Calu3 (cell line): ENCODE measurements around the gene MRPS24. TPM values are rescaled to one million over a fixed set of nuclear protein-coding genes. Genes with fewer than 3 reads are reported as not detected.
"Not testable (repeated sequence)": the region's sequence is repeated elsewhere in the genome, so short reads cannot be mapped to it uniquely, and the experiment has no call there.

Experiments used
- BruUV-seq: library from RNA; stranded (reverse); fragments of 400-500 nt; replicated peaks from 2 replicates; lab custom pipeline; 2021; lab: Mats Ljungman, UMichigan
- CTCF ChIA-PET: fragments of 300-600 bp; sonication (Branson Sonifier 250); formaldehyde crosslinking; loops from one replicate; lab custom pipeline; 2022; ENCODE audit warnings: antibody characterized with exemption; lab: Charles Lee
- DNase-seq: peaks from one replicate; pipeline ENCODE4 v3.0.0; 2022
- H3K27ac Mint-ChIP-seq: one replicate; pipeline ENCODE4 v1.8.0; 2022; ENCODE audit warnings: mixed read lengths; ENCODE audit not compliant: unreplicated experiment
- H3K27me3 Mint-ChIP-seq: one replicate; pipeline ENCODE4 v1.8.0; 2022; ENCODE audit warnings: mixed read lengths; ENCODE audit not compliant: unreplicated experiment
- H3K36me3 Mint-ChIP-seq: one replicate; pipeline ENCODE4 v1.8.0; 2022; ENCODE audit warnings: mild to moderate bottlenecking, moderate library complexity, mixed read lengths; ENCODE audit not compliant: insufficient read depth, unreplicated experiment
- H3K4me1 Mint-ChIP-seq: one replicate; pipeline ENCODE4 v1.8.0; 2022; ENCODE audit warnings: mild to moderate bottlenecking, low read depth, mixed read lengths; ENCODE audit not compliant: unreplicated experiment
- H3K4me3 Mint-ChIP-seq: one replicate; pipeline ENCODE4 v1.8.0; 2022; ENCODE audit warnings: mild to moderate bottlenecking, low read depth, moderate library complexity, mixed read lengths; ENCODE audit not compliant: unreplicated experiment
- H3K9me3 Mint-ChIP-seq: one replicate; pipeline ENCODE4 v1.8.0; 2022; ENCODE audit warnings: low read depth, mixed read lengths; ENCODE audit not compliant: unreplicated experiment
- intact Hi-C: fragments of 100-400 bp; cut with micrococcal nuclease; formaldehyde crosslinking; loops from one replicate; pipeline ENCODE4 v1.10.0; 2022; ENCODE audit not compliant: unreplicated experiment
- total RNA-seq: library from RNA; stranded (reverse); gene quantifications from 2 replicates; pipeline ENCODE4 v1.2.3, GENCODE V29; 2022
- TF ChIP-seq, protein P1 (sequence below): fragments of 200-600 bp; IDR thresholded peaks from one replicate; pipeline ENCODE4 v1.8.0; 2022; ENCODE audit warnings: antibody characterized with exemption; ENCODE audit not compliant: unreplicated experiment

MRPS24 gene
- total RNA-seq, 1 experiment from 2014 or later, result 182 TPM

GRCh38 chr7:43843296-43843695 is 26.0 kb downstream of the MRPS24 start:
- CTCF ChIA-PET, result interaction anchor here (1.8 kb wide), 1 partner anchor 261 kb away, joined by 6 read pairs; the partner anchor contains the start of gene STK17A
- BruUV-seq, result no TSS peak

GRCh38 chr7:43838201-43838658 is 31.1 kb downstream of the MRPS24 start:
- BruUV-seq, result no TSS peak
- CTCF ChIA-PET, result interaction anchor here (1.0 to 1.5 kb wide), 6 partner anchors 13 to 256 kb away, joined by 3 to 16 read pairs (median 4); partner anchors contain the start of genes MRPS24 and STK17A
- Mint-ChIP-seq H3K4me3 (peak overlapping the region; percentile 66), H3K9me3 (peaks cover 2% of the 10 kb centered on the region), H3K27ac (no peak overlapping the region), H3K4me1 (peaks cover 18% of the 10 kb centered on the region), H3K36me3 (no peaks in the 10 kb centered on the region), H3K27me3 (no peaks in the 10 kb centered on the region)
- no peak for DNase-seq
- intact Hi-C loops, result loop anchor here (2.0 to 10.0 kb wide), 6 partner anchors 109 to 896 kb away; partner anchors contain the start of genes COA1 and STK17A
- TF ChIP-seq, protein P1, sequence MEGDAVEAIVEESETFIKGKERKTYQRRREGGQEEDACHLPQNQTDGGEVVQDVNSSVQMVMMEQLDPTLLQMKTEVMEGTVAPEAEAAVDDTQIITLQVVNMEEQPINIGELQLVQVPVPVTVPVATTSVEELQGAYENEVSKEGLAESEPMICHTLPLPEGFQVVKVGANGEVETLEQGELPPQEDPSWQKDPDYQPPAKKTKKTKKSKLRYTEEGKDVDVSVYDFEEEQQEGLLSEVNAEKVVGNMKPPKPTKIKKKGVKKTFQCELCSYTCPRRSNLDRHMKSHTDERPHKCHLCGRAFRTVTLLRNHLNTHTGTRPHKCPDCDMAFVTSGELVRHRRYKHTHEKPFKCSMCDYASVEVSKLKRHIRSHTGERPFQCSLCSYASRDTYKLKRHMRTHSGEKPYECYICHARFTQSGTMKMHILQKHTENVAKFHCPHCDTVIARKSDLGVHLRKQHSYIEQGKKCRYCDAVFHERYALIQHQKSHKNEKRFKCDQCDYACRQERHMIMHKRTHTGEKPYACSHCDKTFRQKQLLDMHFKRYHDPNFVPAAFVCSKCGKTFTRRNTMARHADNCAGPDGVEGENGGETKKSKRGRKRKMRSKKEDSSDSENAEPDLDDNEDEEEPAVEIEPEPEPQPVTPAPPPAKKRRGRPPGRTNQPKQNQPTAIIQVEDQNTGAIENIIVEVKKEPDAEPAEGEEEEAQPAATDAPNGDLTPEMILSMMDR, result no peak

More at GRCh38 chr7:43843296-43843695, 26.0 kb downstream of the MRPS24 start:
- intact Hi-C loops, result no loop called here
- Mint-ChIP-seq H3K36me3 (no peaks in the 10 kb centered on the region), H3K4me1 (no peaks in the 10 kb centered on the region), H3K4me3 (no peak overlapping the region), H3K27me3 (no peaks in the 10 kb centered on the region), H3K9me3 (no peaks in the 10 kb centered on the region), H3K27ac (no peak overlapping the region)
- TF ChIP-seq, protein P1, result no peak
- no peak for DNase-seq

DNA sequence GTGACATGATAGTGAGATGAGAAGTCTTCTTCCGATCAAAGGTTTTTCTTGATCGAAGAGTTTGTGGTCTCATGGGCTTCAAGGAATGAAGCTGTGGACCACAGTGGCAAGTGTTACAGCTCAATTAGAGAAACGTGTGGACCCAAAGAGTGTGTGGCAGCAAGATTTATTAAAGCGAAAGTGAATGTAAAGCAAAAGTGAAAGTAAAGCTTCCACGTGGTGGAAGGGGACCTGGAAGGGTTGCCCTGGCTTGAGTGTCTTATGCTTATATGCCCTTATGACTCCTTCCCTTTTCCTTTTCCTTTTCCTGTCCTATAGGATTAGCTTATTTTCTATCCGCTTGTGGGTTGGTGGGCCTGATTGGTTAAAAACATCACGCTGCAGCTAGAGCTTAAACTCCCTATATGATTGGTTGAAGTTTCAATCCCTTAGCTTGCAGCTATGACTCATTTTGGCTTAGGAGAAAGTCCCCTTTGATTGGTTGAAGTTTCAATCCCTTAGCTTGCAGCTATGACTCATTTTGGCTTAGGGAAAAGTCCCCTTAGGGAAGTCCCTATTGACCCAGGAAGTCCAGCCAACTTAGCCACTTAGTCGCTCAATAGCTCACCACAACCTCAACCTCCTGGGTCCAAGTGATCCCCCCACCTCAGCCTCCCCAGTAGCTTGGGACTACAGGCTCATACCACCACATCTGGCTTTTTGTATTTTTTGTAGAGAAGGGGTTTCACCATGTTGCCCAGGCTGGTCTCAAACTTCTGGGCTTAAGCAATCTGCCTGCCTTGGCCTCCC is 34.7 kb downstream of the MRPS24 start:
- Mint-ChIP-seq H3K9me3 (peaks cover 2% of the 10 kb centered on the region), H3K4me3 (peak overlapping the region; percentile 15), H3K36me3 (no peaks in the 10 kb centered on the region), H3K27ac (peak overlapping the region; percentile 40), H3K27me3 (no peaks in the 10 kb centered on the region), H3K4me1 (peaks cover 27% of the 10 kb centered on the region)
- no TSS peak for BruUV-seq
- CTCF ChIA-PET, result interaction anchor here (0.9 to 1.0 kb wide), 2 partner anchors 10 to 187 kb away, joined by 3 read pairs; no protein-coding TSS in a partner anchor
- DNase-seq, result no peak
- TF ChIP-seq, protein P1, result no peak
- intact Hi-C loops, result loop anchor here (5.0 to 10.0 kb wide), 4 partner anchors 190 to 892 kb away; no protein-coding TSS in a partner anchor

DNA sequence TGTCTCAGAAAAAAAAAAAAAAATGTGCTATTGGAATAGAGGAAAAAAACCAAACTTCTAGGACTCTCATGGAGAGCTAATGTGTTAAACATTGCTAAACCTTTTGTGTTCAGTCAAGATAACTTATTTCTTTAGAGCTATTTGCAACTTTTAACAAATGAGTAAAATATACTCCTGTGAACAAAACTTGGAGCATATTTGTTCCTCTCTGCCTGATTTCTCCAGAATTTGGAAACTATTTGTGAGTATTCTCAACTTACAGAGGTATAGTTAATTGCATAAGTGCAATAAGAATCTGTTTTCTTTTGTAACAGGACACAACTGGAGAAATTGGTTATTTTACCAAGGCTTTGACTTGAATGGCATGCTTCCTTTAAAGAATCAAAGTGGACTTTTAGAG is 38.4 kb downstream of the MRPS24 start:
- H3K27me3 Mint-ChIP-seq, DNase-seq, H3K9me3 Mint-ChIP-seq, H3K27ac Mint-ChIP-seq, H3K36me3 Mint-ChIP-seq, CTCF ChIA-PET, H3K4me3 Mint-ChIP-seq, BruUV-seq: not testable (repeated sequence)
- H3K4me1 Mint-ChIP-seq, result peaks cover 18% of the 10 kb centered on the region
- intact Hi-C loops, result loop anchor here (10.0 kb wide), 3 partner anchors 186 to 566 kb away; no protein-coding TSS in a partner anchor
